MM.1S (cell line): ENCODE measurements around the gene PALD1.

Experiments
- DNase-seq: peaks from one replicate; pipeline ENCODE4 v3.0.0-alpha.2; 2015
- H2AFZ ChIP-seq: fragments of 300-600 bp; sonication (generic); 2 replicates; pipeline ENCODE4 v1.6.0; 2016; ENCODE audit warnings: antibody characterized with exemption, low read length
- H3F3A ChIP-seq: fragments of 300-600 bp; sonication (generic); 2 replicates; pipeline ENCODE4 v1.6.1; 2016; ENCODE audit warnings: mild to moderate bottlenecking, antibody characterized with exemption, low read length, moderate library complexity, mixed read lengths; ENCODE audit not compliant: insufficient read depth
- H3K27ac ChIP-seq: fragments of 300-600 bp; sonication (generic); 2 replicates; pipeline ENCODE4 v1.5.1; 2016; ENCODE audit warnings: mild to moderate bottlenecking, low read length
- H3K27me3 ChIP-seq: fragments of 300-600 bp; sonication (generic); replicated peaks from 2 replicates; pipeline ENCODE4 v1.6.0; 2016; ENCODE audit warnings: low read length; ENCODE audit not compliant: insufficient read depth
- H3K36me3 ChIP-seq: fragments of 300-600 bp; sonication (generic); replicated peaks from 2 replicates; pipeline ENCODE4 v1.6.1; 2016; ENCODE audit warnings: mild to moderate bottlenecking, low read length, mixed read lengths; ENCODE audit not compliant: insufficient read depth
- H3K4me1 ChIP-seq: fragments of 300-600 bp; sonication (generic); 2 replicates; pipeline ENCODE4 v1.6.1; 2016; ENCODE audit warnings: low read length, mixed read lengths
- H3K4me2 ChIP-seq: fragments of 300-600 bp; sonication (generic); 2 replicates; pipeline ENCODE4 v1.6.0; 2016; ENCODE audit warnings: low read depth, low read length
- H3K4me3 ChIP-seq: fragments of 300-600 bp; sonication (generic); 2 replicates; pipeline ENCODE4 v1.5.1; 2016; ENCODE audit warnings: low read length, mixed read lengths
- H3K79me2 ChIP-seq: fragments of 300-600 bp; sonication (generic); 2 replicates; pipeline ENCODE4 v1.6.1; 2016; ENCODE audit warnings: mixed run types, low read length, mixed read lengths
- H3K9ac ChIP-seq: fragments of 300-600 bp; sonication (generic); 2 replicates; pipeline ENCODE4 v1.6.1; 2016; ENCODE audit warnings: low read length, mixed read lengths
- H3K9me2 ChIP-seq: fragments of 300-600 bp; sonication (generic); replicated peaks from 2 replicates; pipeline ENCODE4 v1.6.1; 2016; ENCODE audit warnings: mild to moderate bottlenecking, low read length, mixed read lengths; ENCODE audit not compliant: insufficient read depth
- H3K9me3 ChIP-seq: fragments of 300-600 bp; sonication (generic); replicated peaks from 2 replicates; pipeline ENCODE4 v1.6.1; 2016; ENCODE audit warnings: mild to moderate bottlenecking, low read length, mixed read lengths; ENCODE audit not compliant: insufficient read depth
- H4K20me1 ChIP-seq: fragments of 300-600 bp; sonication (generic); 2 replicates; pipeline ENCODE4 v1.6.1; 2016; ENCODE audit warnings: mild to moderate bottlenecking, low read length, moderate library complexity, mixed read lengths; ENCODE audit not compliant: insufficient read depth
- CTCF ChIP-seq: fragments of 300-600 bp; sonication (generic); IDR thresholded peaks from 2 replicates; pipeline ENCODE4 v1.5.1; 2016; ENCODE audit warnings: antibody characterized with exemption, low read length, mixed read lengths
- EZH2 ChIP-seq: fragments of 300-600 bp; sonication (generic); optimal IDR thresholded peaks from 2 replicates; pipeline ENCODE3; 2017; ENCODE audit warnings: low read depth, mild to moderate bottlenecking, antibody characterized with exemption, low read length, mixed read lengths
- EZH2phosphoT487 ChIP-seq: fragments of 300-600 bp; sonication (generic); IDR thresholded peaks from 2 replicates; pipeline ENCODE4 v1.6.1; 2018; ENCODE audit warnings: antibody characterized with exemption, low read length

The PALD1 gene

GRCh38 chr10:70487824-70488223, 9.3 kb downstream of the PALD1 start:
- H2AFZ ChIP-seq: no peak overlapping the region
- no peak for TF ChIP-seq CTCF
- no peaks in the 10 kb centered on the region; the same call in 1 of the 2 replicates for H3K36me3 ChIP-seq
- no peak overlapping the region for H3K4me3 ChIP-seq
- H3K4me2 ChIP-seq: no peak overlapping the region
- H3K27ac ChIP-seq: no peak overlapping the region
- H3K27me3 ChIP-seq: no peaks in the 10 kb centered on the region
- H3F3A ChIP-seq: peaks cover 14% of the 10 kb centered on the region
- peaks cover 43% of the 10 kb centered on the region for H3K4me1 ChIP-seq
- no peaks in the 10 kb centered on the region; the same call in 1 of the 2 replicates for H4K20me1 ChIP-seq
- no peaks in the 10 kb centered on the region for H3K9me3 ChIP-seq
- DNase-seq: no peak
- H3K9me2 ChIP-seq: no peaks in the 10 kb centered on the region
- no peak overlapping the region for H3K9ac ChIP-seq
- H3K79me2 ChIP-seq: peaks cover 97% of the 10 kb centered on the region

- Histone ChIP-seq H3K4me3 (no peak overlapping the region), H3F3A (peaks cover 37% of the 10 kb centered on the region), H2AFZ (no peak overlapping the region), H3K4me1 (peaks cover 63% of the 10 kb centered on the region), H4K20me1 (no peaks in the 10 kb centered on the region; the same call in 1 of the 2 replicates), H3K79me2 (peaks cover 91% of the 10 kb centered on the region), H3K27ac (peak overlapping the region; percentile 15; the same call in 1 of the 2 replicates), H3K9me2 (no peaks in the 10 kb centered on the region), H3K27me3 (no peaks in the 10 kb centered on the region), H3K4me2 (no peak overlapping the region), H3K9ac (no peak overlapping the region), H3K36me3 (no peaks in the 10 kb centered on the region), H3K9me3 (no peaks in the 10 kb centered on the region)
- DNase-seq: peak; percentile 70
- TF ChIP-seq EZH2phosphoT487: no peak
- TF ChIP-seq CTCF: no peak
- TF ChIP-seq EZH2: no peak
These were observed 11.6 kb downstream of the PALD1 start for GRCh38 chr10:70490142-70490541.

GRCh38 chr10:70491614-70492013, 13.0 kb downstream of the PALD1 start:
- no peak for TF ChIP-seq CTCF
- no peak for TF ChIP-seq EZH2phosphoT487
- TF ChIP-seq EZH2: no peak
- Histone ChIP-seq H3K79me2 (peaks cover 91% of the 10 kb centered on the region), H3K27me3 (no peaks in the 10 kb centered on the region), H3K9ac (no peak overlapping the region), H3K36me3 (no peaks in the 10 kb centered on the region), H3K9me3 (no peaks in the 10 kb centered on the region), H2AFZ (no peak overlapping the region), H3K9me2 (no peaks in the 10 kb centered on the region), H4K20me1 (no peaks in the 10 kb centered on the region), H3K4me2 (no peak overlapping the region), H3K4me1 (peaks cover 78% of the 10 kb centered on the region), H3K4me3 (no peak overlapping the region), H3K27ac (peak overlapping the region; percentile 24; the same call in 1 of the 2 replicates), H3F3A (peaks cover 39% of the 10 kb centered on the region)
- no peak for DNase-seq
